Left ventricle myocardium inferior (tissue), 1 donor: ENCODE results near the gene APOL2. TPM values are rescaled to one million over a fixed set of nuclear protein-coding genes. Genes with fewer than 3 reads are reported as not detected.
"Not testable (repeated sequence)": the region's sequence is repeated elsewhere in the genome, so short reads cannot be mapped to it uniquely, and the experiment has no call there.

Source experiments
- DNase-seq: peaks from one replicate; pipeline ENCODE4 v3.0.0-alpha.2; 2020
- H3K27ac ChIP-seq: fragments of 200-600 bp; replicated peaks from 2 replicates; pipeline ENCODE4 v1.8.0; 2021
- H3K27me3 ChIP-seq: fragments of 200-600 bp; 2 replicates; pipeline ENCODE4 v1.8.0; 2021; ENCODE audit warnings: low read depth
- H3K36me3 ChIP-seq: fragments of 200-600 bp; 2 replicates; pipeline ENCODE4 v1.8.0; 2021
- H3K4me1 ChIP-seq: fragments of 200-600 bp; 2 replicates; pipeline ENCODE4 v1.8.0; 2021
- H3K4me3 ChIP-seq: fragments of 200-600 bp; 2 replicates; pipeline ENCODE4 v1.8.0; 2021; ENCODE audit warnings: mild to moderate bottlenecking, moderate library complexity
- H3K9me3 ChIP-seq: fragments of 200-600 bp; replicated peaks from 2 replicates; pipeline ENCODE4 v1.8.0; 2021
- intact Hi-C: fragments of 100-400 bp; cut with micrococcal nuclease; formaldehyde crosslinking; loops from one replicate; pipeline ENCODE4 v1.11.0; 2022
- total RNA-seq: library from RNA; stranded (reverse); fragmentation: NEBNext Ultra II Directional; extraction: Animal tissue kit (Norgen Biotek cat#: 25700); gene quantifications from one replicate; pipeline ENCODE4 v1.2.1, GENCODE V29; 2021
- TF ChIP-seq, protein P1 (sequence below): fragments of 200-600 bp; IDR thresholded peaks from 2 replicates; pipeline ENCODE4 v1.8.0; 2021; ENCODE audit warnings: antibody characterized with exemption, mild to moderate bottlenecking, borderline replicate concordance
- donor health status: DM: no; HTN: yes; CAD: no; lungs with severe emphysema.

The APOL2 gene
- total RNA-seq, 1 donor from 2014 or later: 69.6 TPM

DNA sequence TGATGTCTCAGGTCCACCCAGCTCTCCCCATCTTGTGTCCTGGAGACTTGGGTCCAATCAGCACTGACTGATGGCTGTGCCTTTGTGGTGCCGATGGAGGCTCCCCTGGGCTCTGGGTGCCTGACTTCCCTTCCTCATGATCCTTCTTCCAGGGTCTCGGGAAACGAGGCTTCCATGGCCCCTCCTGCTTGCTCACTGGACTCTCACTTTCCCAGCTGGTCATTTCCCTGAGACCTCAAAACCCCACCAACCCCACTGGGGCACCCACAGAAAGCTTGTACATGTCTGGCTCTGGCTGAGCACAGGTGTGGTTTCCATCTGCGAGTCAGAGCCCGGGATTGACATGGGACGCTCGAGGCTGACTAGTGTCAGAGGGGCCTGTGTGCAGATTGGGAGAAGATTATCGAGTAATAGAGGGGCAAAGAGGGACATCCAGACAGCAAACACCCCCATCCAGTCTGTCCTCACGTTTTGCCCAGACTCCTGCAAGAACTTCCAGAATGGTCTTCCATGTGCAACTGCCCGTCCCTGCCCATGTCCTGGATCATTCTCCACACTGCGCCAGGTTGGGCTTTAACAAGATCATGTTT is 28.7 kb upstream of the APOL2 start:
- TF ChIP-seq, protein P1, sequence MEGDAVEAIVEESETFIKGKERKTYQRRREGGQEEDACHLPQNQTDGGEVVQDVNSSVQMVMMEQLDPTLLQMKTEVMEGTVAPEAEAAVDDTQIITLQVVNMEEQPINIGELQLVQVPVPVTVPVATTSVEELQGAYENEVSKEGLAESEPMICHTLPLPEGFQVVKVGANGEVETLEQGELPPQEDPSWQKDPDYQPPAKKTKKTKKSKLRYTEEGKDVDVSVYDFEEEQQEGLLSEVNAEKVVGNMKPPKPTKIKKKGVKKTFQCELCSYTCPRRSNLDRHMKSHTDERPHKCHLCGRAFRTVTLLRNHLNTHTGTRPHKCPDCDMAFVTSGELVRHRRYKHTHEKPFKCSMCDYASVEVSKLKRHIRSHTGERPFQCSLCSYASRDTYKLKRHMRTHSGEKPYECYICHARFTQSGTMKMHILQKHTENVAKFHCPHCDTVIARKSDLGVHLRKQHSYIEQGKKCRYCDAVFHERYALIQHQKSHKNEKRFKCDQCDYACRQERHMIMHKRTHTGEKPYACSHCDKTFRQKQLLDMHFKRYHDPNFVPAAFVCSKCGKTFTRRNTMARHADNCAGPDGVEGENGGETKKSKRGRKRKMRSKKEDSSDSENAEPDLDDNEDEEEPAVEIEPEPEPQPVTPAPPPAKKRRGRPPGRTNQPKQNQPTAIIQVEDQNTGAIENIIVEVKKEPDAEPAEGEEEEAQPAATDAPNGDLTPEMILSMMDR: no peak
- H3K27me3 ChIP-seq: no peaks in the 10 kb centered on the region
- no peak overlapping the region for H3K4me3 ChIP-seq
- no peak overlapping the region for H3K27ac ChIP-seq
- intact Hi-C loops: no loop called here
- no peaks in the 10 kb centered on the region for H3K4me1 ChIP-seq
- no peaks in the 10 kb centered on the region for H3K9me3 ChIP-seq
- peaks cover 15% of the 10 kb centered on the region for H3K36me3 ChIP-seq
- DNase-seq: no peak

DNA sequence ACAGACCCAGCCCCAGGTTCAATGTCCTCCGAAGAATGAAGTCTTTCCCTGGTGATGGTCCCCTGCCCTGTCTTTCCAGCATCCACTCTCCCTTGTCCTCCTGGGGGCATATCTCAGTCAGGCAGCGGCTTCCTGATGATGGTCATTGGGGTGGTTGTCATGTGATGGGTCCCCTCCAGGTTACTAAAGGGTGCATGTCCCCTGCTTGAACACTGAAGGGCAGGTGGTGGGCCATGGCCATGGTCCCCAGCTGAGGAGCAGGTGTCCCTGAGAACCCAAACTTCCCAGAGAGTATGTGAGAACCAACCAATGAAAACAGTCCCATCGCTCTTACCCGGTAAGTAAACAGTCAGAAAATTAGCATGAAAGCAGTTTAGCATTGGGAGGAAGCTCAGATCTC is 27.7 kb upstream of the APOL2 start:
- intact Hi-C loops: no loop called here
- Histone ChIP-seq H3K4me1 (no peaks in the 10 kb centered on the region), H3K27ac (no peak overlapping the region), H3K36me3 (peaks cover 22% of the 10 kb centered on the region), H3K27me3 (no peaks in the 10 kb centered on the region), H3K9me3 (no peaks in the 10 kb centered on the region), H3K4me3 (no peak overlapping the region)
- TF ChIP-seq, protein P1: no peak
- no peak for DNase-seq

- intact Hi-C loops, H3K9me3 ChIP-seq, DNase-seq, H3K4me3 ChIP-seq, H3K27me3 ChIP-seq: not testable (repeated sequence)
- peaks cover 29% of the 10 kb centered on the region for H3K36me3 ChIP-seq
- H3K27ac ChIP-seq: peak overlapping the region; percentile 8
- H3K4me1 ChIP-seq: peaks cover 15% of the 10 kb centered on the region
Observed at GRCh38 chr22:36263886-36264664, 24.7 kb upstream of the APOL2 start.

- H3K9me3 ChIP-seq, intact Hi-C loops: not testable (repeated sequence)
Observed at GRCh38 chr22:36263216-36263673, 23.9 kb upstream of the APOL2 start.

DNA sequence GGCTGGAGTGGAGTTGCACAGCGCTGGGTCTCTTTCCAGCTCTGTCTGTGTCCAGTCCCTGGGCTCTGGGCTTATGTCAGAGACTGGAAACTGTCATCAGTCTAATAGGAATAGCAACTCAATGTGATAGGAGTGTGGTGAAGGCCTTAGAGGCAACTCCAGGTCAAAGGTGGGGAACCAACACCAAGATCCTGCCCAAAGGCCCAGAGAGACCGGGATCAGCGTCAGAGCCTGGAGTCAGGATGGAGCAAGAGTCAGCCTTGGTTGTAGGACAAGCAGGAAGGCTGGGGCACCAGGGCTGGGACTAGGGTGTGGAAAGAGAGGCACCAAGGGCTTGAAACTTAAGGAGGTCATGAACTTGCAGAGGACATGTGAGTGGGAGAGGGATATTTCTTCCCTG is 23.0 kb upstream of the APOL2 start:
- H3K27ac ChIP-seq, H3K4me3 ChIP-seq, intact Hi-C loops, H3K27me3 ChIP-seq, DNase-seq, H3K9me3 ChIP-seq: not testable (repeated sequence)
- H3K36me3 ChIP-seq: peaks cover 29% of the 10 kb centered on the region
- H3K4me1 ChIP-seq: peaks cover 33% of the 10 kb centered on the region

More at GRCh38 chr22:36263216-36263673, 23.9 kb upstream of the APOL2 start:
- not testable (repeated sequence) for H3K4me3 ChIP-seq, DNase-seq, H3K27me3 ChIP-seq, H3K27ac ChIP-seq
- Histone ChIP-seq H3K36me3 (peaks cover 29% of the 10 kb centered on the region), H3K4me1 (peaks cover 24% of the 10 kb centered on the region)

DNA sequence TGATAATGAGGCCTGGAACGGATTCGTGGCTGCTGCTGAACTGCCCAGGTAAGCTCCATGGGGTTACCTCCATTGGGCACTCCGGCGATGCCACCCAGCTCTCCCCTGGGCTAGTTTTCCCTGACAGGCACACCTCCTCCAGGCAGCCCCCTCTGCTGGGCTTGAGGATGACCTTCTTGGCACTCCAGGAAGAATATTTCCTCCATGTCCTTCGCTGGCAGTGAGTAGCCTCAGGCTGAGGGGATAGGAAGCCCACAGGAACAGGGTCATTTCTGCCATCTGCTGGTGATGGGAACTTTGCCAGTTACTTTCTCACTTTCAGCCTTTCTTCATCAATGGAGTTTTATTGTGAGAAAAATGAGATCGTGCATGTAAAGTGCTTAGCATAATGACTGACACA is 22.3 kb upstream of the APOL2 start:
- H3K27me3 ChIP-seq, H3K4me3 ChIP-seq, H3K27ac ChIP-seq, intact Hi-C loops, DNase-seq, H3K9me3 ChIP-seq: not testable (repeated sequence)
- Histone ChIP-seq H3K36me3 (peaks cover 29% of the 10 kb centered on the region), H3K4me1 (peaks cover 37% of the 10 kb centered on the region)

DNA sequence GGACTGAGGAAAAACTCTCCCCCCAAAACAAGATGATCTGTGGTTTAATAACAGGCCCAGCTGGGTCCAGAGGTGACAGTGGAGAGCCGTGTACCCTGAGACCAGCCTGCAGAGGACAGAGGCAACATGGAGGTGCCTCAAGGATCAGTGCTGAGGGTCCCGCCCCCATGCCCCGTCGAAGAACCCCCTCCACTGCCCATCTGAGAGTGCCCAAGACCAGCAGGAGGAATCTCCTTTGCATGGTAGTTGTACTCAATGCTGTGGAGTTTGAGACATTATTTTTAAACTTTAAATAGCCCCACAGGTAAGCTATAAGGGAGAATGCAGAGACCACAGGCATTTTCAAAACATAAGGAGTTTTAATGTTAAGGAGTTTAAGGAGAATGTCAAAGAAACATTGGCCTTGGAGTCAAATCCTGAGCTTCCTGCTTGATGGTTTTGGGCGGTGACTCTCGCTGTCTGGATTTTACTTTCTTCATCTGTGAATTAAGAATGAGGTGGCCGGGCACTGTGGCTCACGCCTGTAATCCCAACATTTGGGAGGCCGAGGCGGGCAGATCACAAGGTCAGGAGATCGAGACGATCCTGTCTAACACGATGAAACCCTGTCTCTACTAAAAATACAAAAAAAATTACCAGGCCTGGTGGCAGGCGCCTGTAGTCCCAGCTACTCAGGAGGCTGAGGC is 20.4 kb upstream of the APOL2 start:
- H3K27me3 ChIP-seq: no peaks in the 10 kb centered on the region
- intact Hi-C loops: no loop called here
- no peaks in the 10 kb centered on the region for H3K9me3 ChIP-seq
- TF ChIP-seq, protein P1: no peak
- DNase-seq: no peak
- H3K4me1 ChIP-seq: peaks cover 53% of the 10 kb centered on the region
- H3K36me3 ChIP-seq: peaks cover 14% of the 10 kb centered on the region
- H3K27ac ChIP-seq: peak overlapping the region; percentile 76
- H3K4me3 ChIP-seq: no peak overlapping the region
